Measurements from ENCODE around the gene ZNF789.
"Not testable (repeated sequence)": the region's sequence is repeated elsewhere in the genome, so short reads cannot be mapped to it uniquely, and the experiment has no call there.

Gene ZNF789

GRCh38 chr7:99472561-99473314, at the start of gene ZNF789:
Gene ZNF789, plus strand, starts transcription at chr7:99472890. Its CDS starts 3,567 bp downstream, at chr7:99476457.
- DNase-seq (ENCODE audit: low read depth in 2 of 2), result peak; percentile 96 to 98

- DNase-seq (ENCODE audit: low read depth in 2 of 2), result no peak
These were observed 47.6 kb upstream of the ZNF789 start for GRCh38 chr7:99424932-99425730.

- DNase-seq (ENCODE audit: low read depth in 2 of 2), result no peak
These were observed 43.6 kb upstream of the ZNF789 start for GRCh38 chr7:99428972-99429566.

- DNase-seq (ENCODE audit: low read depth in 2 of 2), result no peak
These were observed 42.9 kb upstream of the ZNF789 start for GRCh38 chr7:99429756-99430155.

GRCh38 chr7:99431756-99432540, 40.7 kb upstream of the ZNF789 start:
- not testable (repeated sequence) for DNase-seq (ENCODE audit: low read depth in 2 of 2)

GRCh38 chr7:99433158-99433557, 39.5 kb upstream of the ZNF789 start:
- no peak for DNase-seq (ENCODE audit: low read depth in 2 of 2)

- no peak for DNase-seq (ENCODE audit: low read depth in 2 of 2)
These were observed 34.6 kb upstream of the ZNF789 start for GRCh38 chr7:99437946-99438572.

GRCh38 chr7:99438573-99439480, 33.9 kb upstream of the ZNF789 start, which contains the start of the genes CPSF4 and PTCD1:
Gene CPSF4, plus strand, starts transcription at chr7:99438943. Its CDS starts 140 bp downstream, at chr7:99439083.
Gene PTCD1, minus strand, starts transcription at chr7:99438798. Its CDS starts 3,556 bp downstream, at chr7:99435242.
- peak; percentile 90 for DNase-seq (ENCODE audit: low read depth in 2 of 2)

GRCh38 chr7:99440195-99440594, 32.5 kb upstream of the ZNF789 start:
- no peak for DNase-seq (ENCODE audit: low read depth in 2 of 2)

- DNase-seq (ENCODE audit: low read depth in 2 of 2), result no peak
These were observed 26.6 kb upstream of the ZNF789 start for GRCh38 chr7:99446096-99446495.

GRCh38 chr7:99447943-99448342, 24.7 kb upstream of the ZNF789 start:
- DNase-seq (ENCODE audit: low read depth in 2 of 2), result no peak

- no peak for DNase-seq (ENCODE audit: low read depth in 2 of 2)
These were observed 23.8 kb upstream of the ZNF789 start for GRCh38 chr7:99448855-99449254.

GRCh38 chr7:99449326-99449725, 23.4 kb upstream of the ZNF789 start:
- DNase-seq (ENCODE audit: low read depth in 2 of 2), result no peak

GRCh38 chr7:99451936-99452335, 20.8 kb upstream of the ZNF789 start:
- no peak for DNase-seq (ENCODE audit: low read depth in 2 of 2)

- DNase-seq (ENCODE audit: low read depth in 2 of 2), result no peak
These were observed 20.1 kb upstream of the ZNF789 start for GRCh38 chr7:99452541-99452940.

- no peak for DNase-seq (ENCODE audit: low read depth in 2 of 2)
These were observed 19.6 kb upstream of the ZNF789 start for GRCh38 chr7:99453105-99453504.

GRCh38 chr7:99455874-99456273, 16.8 kb upstream of the ZNF789 start:
- no peak for DNase-seq (ENCODE audit: low read depth in 2 of 2)

- DNase-seq (ENCODE audit: low read depth in 2 of 2), result no peak
These were observed 16.4 kb upstream of the ZNF789 start for GRCh38 chr7:99456288-99456687.

- DNase-seq (ENCODE audit: low read depth in 2 of 2), result no peak
These were observed 15.5 kb upstream of the ZNF789 start for GRCh38 chr7:99457050-99457649.

All from stimulated activated CD4-positive, alpha-beta T cell treated with anti-CD3 and anti-CD28 coated beads, Interleukin-12 subunit alpha, Interleukin-12 subunit beta, amount 100 ng/mL, for 24 hours (primary cell).